Measurements from ENCODE around the gene ENDOV. TPM values are rescaled to one million over a fixed set of nuclear protein-coding genes. Genes with fewer than 3 reads are reported as not detected.

The ENDOV gene
- total RNA-seq, 3 donors from 2014 or later: 24.1 to 29.7 (median 24.9) TPM

- no peaks in the 10 kb centered on the region for H3K36me3 ChIP-seq (ENCODE audit: low read depth)
- TF ChIP-seq, protein P1, sequence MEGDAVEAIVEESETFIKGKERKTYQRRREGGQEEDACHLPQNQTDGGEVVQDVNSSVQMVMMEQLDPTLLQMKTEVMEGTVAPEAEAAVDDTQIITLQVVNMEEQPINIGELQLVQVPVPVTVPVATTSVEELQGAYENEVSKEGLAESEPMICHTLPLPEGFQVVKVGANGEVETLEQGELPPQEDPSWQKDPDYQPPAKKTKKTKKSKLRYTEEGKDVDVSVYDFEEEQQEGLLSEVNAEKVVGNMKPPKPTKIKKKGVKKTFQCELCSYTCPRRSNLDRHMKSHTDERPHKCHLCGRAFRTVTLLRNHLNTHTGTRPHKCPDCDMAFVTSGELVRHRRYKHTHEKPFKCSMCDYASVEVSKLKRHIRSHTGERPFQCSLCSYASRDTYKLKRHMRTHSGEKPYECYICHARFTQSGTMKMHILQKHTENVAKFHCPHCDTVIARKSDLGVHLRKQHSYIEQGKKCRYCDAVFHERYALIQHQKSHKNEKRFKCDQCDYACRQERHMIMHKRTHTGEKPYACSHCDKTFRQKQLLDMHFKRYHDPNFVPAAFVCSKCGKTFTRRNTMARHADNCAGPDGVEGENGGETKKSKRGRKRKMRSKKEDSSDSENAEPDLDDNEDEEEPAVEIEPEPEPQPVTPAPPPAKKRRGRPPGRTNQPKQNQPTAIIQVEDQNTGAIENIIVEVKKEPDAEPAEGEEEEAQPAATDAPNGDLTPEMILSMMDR (IDR thresholded peaks at IDR 0.05): no peak
- no peak for DNase-seq
- ATAC-seq: no peak
- H3K4me3 ChIP-seq: no peak overlapping the region
- H3K9me3 ChIP-seq: no peaks in the 10 kb centered on the region
- H3K4me1 ChIP-seq (ENCODE audit: low read depth): peaks cover 34% of the 10 kb centered on the region
- intact Hi-C loops (cut with DNase I, micrococcal nuclease): no loop called here
These were observed 60.3 kb downstream of the ENDOV start for GRCh38 chr17:80474961-80475909.

GRCh38 chr17:80475910-80476876 lies 61.2 kb downstream of the ENDOV start, which contains the start of gene NPTX1:
Gene NPTX1, minus strand, starts transcription at chr17:80476607. Its CDS starts 161 bp downstream, at chr17:80476446.
- peak; percentile 44 for ATAC-seq
- TF ChIP-seq, protein P1 (IDR thresholded peaks at IDR 0.05): no peak
- no peak for DNase-seq
- H3K9me3 ChIP-seq: no peaks in the 10 kb centered on the region
- peaks cover 34% of the 10 kb centered on the region for H3K4me1 ChIP-seq (ENCODE audit: low read depth)
- H3K36me3 ChIP-seq (ENCODE audit: low read depth): no peaks in the 10 kb centered on the region
- H3K4me3 ChIP-seq: no peak within 1 kb of the TSS
- intact Hi-C loops (cut with DNase I, micrococcal nuclease): no loop called here

- Histone ChIP-seq H3K4me1 (ENCODE audit: low read depth) (peaks cover 34% of the 10 kb centered on the region), H3K4me3 (no peak overlapping the region), H3K36me3 (ENCODE audit: low read depth) (no peaks in the 10 kb centered on the region), H3K9me3 (no peaks in the 10 kb centered on the region)
- no peak for ATAC-seq
- DNase-seq: no peak
- intact Hi-C loops (cut with DNase I, micrococcal nuclease): no loop called here
- TF ChIP-seq, protein P1 (IDR thresholded peaks at IDR 0.05): no peak
These were observed 62.1 kb downstream of the ENDOV start for GRCh38 chr17:80476877-80477646.

- intact Hi-C loops (cut with DNase I, micrococcal nuclease): no loop called here
- Histone ChIP-seq H3K4me3 (no peak overlapping the region), H3K36me3 (ENCODE audit: low read depth) (no peaks in the 10 kb centered on the region), H3K4me1 (ENCODE audit: low read depth) (peaks cover 34% of the 10 kb centered on the region), H3K9me3 (no peaks in the 10 kb centered on the region)
- DNase-seq (peak in 1 of 3 donors; percentile 17), ATAC-seq (peak; percentile 31)
- TF ChIP-seq, protein P1 (IDR thresholded peaks at IDR 0.05): no peak
These were observed 62.9 kb downstream of the ENDOV start for GRCh38 chr17:80477647-80478478.
